NB4 (cell line): Measurements from ENCODE around the gene JDP2.

Experiments
- DNase-seq: peaks from one replicate; pipeline ENCODE4 v3.0.0; 2010; ENCODE audit warnings: low read depth
- H3K4me3 ChIP-seq: one replicate; pipeline ENCODE4 v1.5.1; 2011; ENCODE audit warnings: mild to moderate bottlenecking, low read depth, low read length, moderate library complexity
- CTCF ChIP-seq: IDR thresholded peaks from one replicate; pipeline ENCODE4 v1.5.1; 2012; ENCODE audit warnings: low read depth, low read length
- MAX ChIP-seq: IDR thresholded peaks from 2 replicates; pipeline ENCODE4 v1.6.1; 2011; ENCODE audit warnings: low read depth, low read length
- MYC ChIP-seq: IDR thresholded peaks from 2 replicates; pipeline ENCODE4 v1.6.1; 2011; ENCODE audit warnings: low read depth, low read length
- POLR2A ChIP-seq: IDR thresholded peaks from 2 replicates; pipeline ENCODE4 v1.6.1; 2011; ENCODE audit warnings: mild to moderate bottlenecking; ENCODE audit not compliant: insufficient read length; ENCODE audit errors: extremely low read depth

The JDP2 gene

GRCh38 chr14:75479770-75480600 is 52.2 kb downstream of the JDP2 start:
- H3K4me3 ChIP-seq: no peak overlapping the region

GRCh38 chr14:75482366-75482765 is 54.5 kb downstream of the JDP2 start:
- no peak for DNase-seq
- H3K4me3 ChIP-seq: no peak overlapping the region
- TF ChIP-seq MYC (no peak), POLR2A (no peak), CTCF (no peak), MAX (no peak)

More at GRCh38 chr14:75479770-75480600, 52.2 kb downstream of the JDP2 start:
- no peak for DNase-seq
- TF ChIP-seq CTCF: no peak

- no peak for DNase-seq
- TF ChIP-seq MYC: no peak
- TF ChIP-seq POLR2A: no peak
- TF ChIP-seq MAX: no peak
- no peak for TF ChIP-seq CTCF
- H3K4me3 ChIP-seq: no peak overlapping the region
Observed at GRCh38 chr14:75484711-75485429, 57.0 kb downstream of the JDP2 start.

GRCh38 chr14:75486318-75486717 is 58.5 kb downstream of the JDP2 start:
- TF ChIP-seq MAX (no peak), CTCF (no peak), MYC (no peak), POLR2A (no peak)
- H3K4me3 ChIP-seq: no peak overlapping the region
- DNase-seq: no peak

GRCh38 chr14:75487155-75487671 is 59.4 kb downstream of the JDP2 start:
- no peak overlapping the region for H3K4me3 ChIP-seq
- DNase-seq: peak; percentile 19
- TF ChIP-seq MAX: 0 out of 2 replicates have a peak, but pooled peaks have one; percentile 6
- no peak for TF ChIP-seq CTCF
- TF ChIP-seq POLR2A: no peak
